PC-9 (cell line): ENCODE results near the gene RIMBP2. TPM values are rescaled to one million over a fixed set of nuclear protein-coding genes. Genes with fewer than 3 reads are reported as not detected.

Experiments
- BruUV-seq: library from RNA; stranded (reverse); fragments of 400-500 nt; replicated peaks from 2 replicates; lab custom pipeline; 2021; lab: Mats Ljungman, UMichigan
- CTCF ChIA-PET: fragments of 300-600 bp; sonication (Branson Sonifier 250); formaldehyde crosslinking; loops from one replicate; lab custom pipeline; 2022; ENCODE audit warnings: antibody characterized with exemption; lab: Charles Lee
- POLR2A ChIA-PET: fragments of 300-600 bp; sonication (Branson Sonifier 250); formaldehyde crosslinking; loops from one replicate; lab custom pipeline; 2022; ENCODE audit warnings: antibody characterized with exemption; ENCODE audit not compliant: unreplicated experiment; lab: Charles Lee
- DNase-seq, 2 experiments: peaks; one replicate each; pipeline versions ENCODE4 v3.0.0 to v3.0.0-alpha.2; 2015 to 2022; ENCODE audit warnings: mixed read lengths in 1 of 2
- H2AFZ ChIP-seq: fragments of 200-600 bp; sonication (generic); 2 replicates; pipeline ENCODE4 v1.8.1; 2017; ENCODE audit warnings: antibody characterized with exemption
- H3F3A ChIP-seq: fragments of 200-600 bp; sonication (generic); 2 replicates; pipeline ENCODE4 v1.8.1; 2017; ENCODE audit warnings: antibody characterized with exemption, mild to moderate bottlenecking, low read depth; ENCODE audit not compliant: insufficient read depth
- H3K27ac ChIP-seq: fragments of 200-600 bp; sonication (generic); 2 replicates; pipeline ENCODE4 v1.6.1; 2016; ENCODE audit warnings: mixed run types
- H3K27me3 ChIP-seq: fragments of 200-600 bp; sonication (generic); 2 replicates; pipeline ENCODE4 v1.6.1; 2016; ENCODE audit warnings: low read depth, mixed run types; ENCODE audit not compliant: insufficient read depth
- H3K36me3 ChIP-seq: fragments of 200-600 bp; sonication (generic); 2 replicates; pipeline ENCODE4 v1.6.1; 2016; ENCODE audit warnings: low read depth, mixed run types
- H3K4me1 ChIP-seq: fragments of 200-600 bp; sonication (generic); replicated peaks from 2 replicates; pipeline ENCODE4 v1.6.1; 2016; ENCODE audit warnings: mixed run types; ENCODE audit not compliant: insufficient read depth
- H3K4me2 ChIP-seq: fragments of 200-600 bp; sonication (generic); 2 replicates; pipeline ENCODE4 v1.6.1; 2017; ENCODE audit warnings: mixed run types
- H3K4me3 ChIP-seq: fragments of 200-600 bp; sonication (generic); 2 replicates; pipeline ENCODE4 v1.6.1; 2016; ENCODE audit warnings: mixed run types
- H3K79me2 ChIP-seq: fragments of 200-600 bp; sonication (generic); 2 replicates; pipeline ENCODE4 v1.6.1; 2017; ENCODE audit warnings: low read depth, mixed run types
- H3K9me2 ChIP-seq: fragments of 200-600 bp; sonication (generic); 2 replicates; pipeline ENCODE4 v1.8.1; 2017; ENCODE audit warnings: mild to moderate bottlenecking; ENCODE audit not compliant: insufficient read depth
- H3K9me3 ChIP-seq: fragments of 200-600 bp; sonication (generic); 2 replicates; pipeline ENCODE4 v1.8.1; 2016; ENCODE audit warnings: low read depth; ENCODE audit not compliant: insufficient read depth
- H4K20me1 ChIP-seq: fragments of 200-600 bp; sonication (generic); 2 replicates; pipeline ENCODE4 v1.8.1; 2017; ENCODE audit not compliant: insufficient read depth
- CTCF ChIP-seq: fragments of 200-600 bp; sonication (generic); conservative IDR thresholded peaks from 2 replicates; pipeline ENCODE4 v1.6.1; 2017; ENCODE audit warnings: mixed run types, antibody characterized with exemption, mild to moderate bottlenecking, moderate library complexity
- EZH2 ChIP-seq: fragments of 200-600 bp; sonication (generic); IDR thresholded peaks from 2 replicates; pipeline ENCODE4 v1.8.0; 2017; ENCODE audit warnings: antibody characterized with exemption, low read depth
- intact Hi-C: fragments of 100-400 bp; cut with micrococcal nuclease; formaldehyde crosslinking; loops from one replicate; pipeline ENCODE4 v1.10.0; 2022; ENCODE audit not compliant: unreplicated experiment
- total RNA-seq: library from RNA; stranded (reverse); gene quantifications from 2 replicates; pipeline ENCODE4 v1.2.3, GENCODE V29; 2021

RIMBP2 gene
- total RNA-seq, 1 experiment from 2014 or later = not detected

- Histone ChIP-seq H3K9me3 (no peaks in the 10 kb centered on the region), H3K4me2 (no peak overlapping the region), H3K79me2 (no peaks in the 10 kb centered on the region), H3K4me3 (no peak overlapping the region), H3K27ac (no peak overlapping the region), H3F3A (no peaks in the 10 kb centered on the region), H3K27me3 (peaks cover 86% of the 10 kb centered on the region), H4K20me1 (no peaks in the 10 kb centered on the region), H3K4me1 (no peaks in the 10 kb centered on the region), H2AFZ (no peak overlapping the region), H3K9me2 (no peaks in the 10 kb centered on the region), H3K36me3 (no peaks in the 10 kb centered on the region)
- no TSS peak for BruUV-seq
- TF ChIP-seq CTCF = no peak
- TF ChIP-seq EZH2 = no peak
- intact Hi-C loops = no loop called here
- CTCF ChIA-PET = interaction anchor here (0.5 kb wide), 1 partner anchor 492 kb away, joined by 8 read pairs; no protein-coding TSS in a partner anchor
- DNase-seq = no peak
- POLR2A ChIA-PET = no interaction called here
These were observed 107.3 kb downstream of the RIMBP2 start for GRCh38 chr12:130608831-130609230.

DNA sequence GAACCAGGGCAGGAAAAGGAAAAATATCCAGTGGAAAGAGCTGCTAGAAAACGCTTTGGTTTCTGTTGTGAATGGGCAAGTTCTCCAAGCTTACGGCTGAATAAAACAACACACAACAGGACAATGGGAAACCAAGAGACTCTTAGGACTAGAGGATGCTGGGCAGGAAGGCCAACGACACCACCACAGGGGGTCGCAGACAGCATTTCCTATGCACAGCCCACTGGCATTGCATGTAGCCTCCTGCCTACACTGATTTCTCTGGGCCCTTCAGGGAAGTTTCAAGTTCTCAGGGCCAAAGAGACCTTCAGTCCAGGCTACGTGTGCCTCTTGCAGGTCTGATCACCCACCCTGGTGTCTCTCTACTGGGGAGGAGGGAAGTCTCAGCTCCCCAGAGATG is 108.0 kb downstream of the RIMBP2 start:
- POLR2A ChIA-PET = no interaction called here
- Histone ChIP-seq H3K9me3 (no peaks in the 10 kb centered on the region), H4K20me1 (no peaks in the 10 kb centered on the region), H3K27ac (no peak overlapping the region), H3K4me3 (no peak overlapping the region), H3K27me3 (peaks cover 87% of the 10 kb centered on the region), H2AFZ (no peak overlapping the region), H3K36me3 (no peaks in the 10 kb centered on the region), H3K4me2 (no peak overlapping the region), H3K9me2 (no peaks in the 10 kb centered on the region), H3K79me2 (no peaks in the 10 kb centered on the region), H3K4me1 (no peaks in the 10 kb centered on the region), H3F3A (no peaks in the 10 kb centered on the region)
- intact Hi-C loops = no loop called here
- CTCF ChIA-PET = interaction anchor here (0.5 kb wide), 1 partner anchor 493 kb away, joined by 8 read pairs; no protein-coding TSS in a partner anchor
- no peak for DNase-seq
- TF ChIP-seq CTCF (no peak), EZH2 (no peak)
- no TSS peak for BruUV-seq

DNA sequence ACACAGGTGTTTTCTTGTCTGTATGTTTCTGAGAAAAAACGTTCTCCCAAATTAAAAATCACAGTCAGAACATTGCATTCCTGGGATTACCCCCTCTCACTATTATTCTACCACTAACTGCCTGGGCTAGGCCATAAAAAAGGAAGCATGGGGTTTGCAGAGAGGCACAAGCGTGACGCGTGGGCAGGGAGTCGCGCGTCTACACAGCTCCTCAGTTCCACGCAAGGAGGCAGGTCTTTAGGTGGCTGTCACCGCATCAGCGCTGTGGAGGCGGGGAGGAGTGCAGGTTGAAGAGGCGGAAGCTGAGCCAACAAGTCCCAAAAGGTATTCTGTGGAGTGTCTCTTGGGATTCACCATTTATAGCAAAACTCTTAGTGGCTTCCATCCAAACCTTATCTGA is 109.9 kb downstream of the RIMBP2 start:
- Histone ChIP-seq H2AFZ (no peak overlapping the region), H3K4me2 (no peak overlapping the region), H3F3A (no peaks in the 10 kb centered on the region), H3K4me1 (no peaks in the 10 kb centered on the region), H3K79me2 (no peaks in the 10 kb centered on the region), H3K36me3 (no peaks in the 10 kb centered on the region), H3K9me3 (no peaks in the 10 kb centered on the region), H3K27ac (no peak overlapping the region), H4K20me1 (no peaks in the 10 kb centered on the region), H3K27me3 (peaks cover 83% of the 10 kb centered on the region), H3K9me2 (no peaks in the 10 kb centered on the region), H3K4me3 (no peak overlapping the region)
- ChIA-PET CTCF (no interaction called here), POLR2A (no interaction called here)
- intact Hi-C loops = no loop called here
- DNase-seq = no peak
- BruUV-seq = no TSS peak
- no peak for TF ChIP-seq EZH2
- no peak for TF ChIP-seq CTCF
